WTC11 (cell line): ENCODE data around the gene HACD2. TPM values are rescaled to one million over a fixed set of nuclear protein-coding genes. Genes with fewer than 3 reads are reported as not detected.

Source experiments
- ATAC-seq: fragments of 200-7000 bp; cut with Tn5 transposase; 2 replicates; pipeline ENCODE4 v1.10.0; 2021; ENCODE audit warnings: mild to moderate bottlenecking, moderate library complexity
- CTCF ChIA-PET: fragments of 300-600 bp; sonication (Branson Sonifier 250); formaldehyde crosslinking; loops from one replicate; lab custom pipeline; 2021; ENCODE audit warnings: antibody characterized with exemption; lab: Charles Lee
- POLR2A ChIA-PET: fragments of 350-600 bp; sonication (Branson Sonifier 250); formaldehyde crosslinking; loops from one replicate; lab custom pipeline; 2021; ENCODE audit warnings: antibody characterized with exemption; lab: Charles Lee
- DNase-seq: peaks from one replicate; pipeline ENCODE4 v3.0.0; 2021; ENCODE audit warnings: low spot score
- H3K27ac Mint-ChIP-seq: 2 replicates; pipeline ENCODE4 v1.8.0; 2021; ENCODE audit warnings: mixed read lengths
- H3K27me3 Mint-ChIP-seq: 2 replicates; pipeline ENCODE4 v1.8.0; 2021; ENCODE audit warnings: low read depth, mild to moderate bottlenecking, moderate library complexity, mixed read lengths
- H3K36me3 Mint-ChIP-seq: 2 replicates; pipeline ENCODE4 v1.8.0; 2021; ENCODE audit warnings: mixed read lengths
- H3K4me1 Mint-ChIP-seq: 2 replicates; pipeline ENCODE4 v1.8.0; 2022; ENCODE audit warnings: mixed read lengths
- H3K4me3 Mint-ChIP-seq: 2 replicates; pipeline ENCODE4 v1.8.0; 2021; ENCODE audit warnings: mild to moderate bottlenecking, moderate library complexity, mixed read lengths
- H3K9me3 Mint-ChIP-seq: 2 replicates; pipeline ENCODE4 v1.8.0; 2021; ENCODE audit warnings: mixed read lengths
- AFF4 ChIP-seq: sonication (generic); formaldehyde crosslinking; IDR thresholded peaks from 2 replicates; pipeline ENCODE4 v1.8.1; 2023; ENCODE audit warnings: mild to moderate bottlenecking, missing genetic modification reagents, borderline replicate concordance
- CTCF ChIP-seq: fragments of 200-600 bp; IDR thresholded peaks from 2 replicates; pipeline ENCODE4 v1.8.0; 2022; ENCODE audit warnings: antibody characterized with exemption
- E2F1 ChIP-seq: sonication (generic); formaldehyde crosslinking; IDR thresholded peaks from 2 replicates; pipeline ENCODE4 v1.8.0; 2022; ENCODE audit warnings: mild to moderate bottlenecking, missing genetic modification reagents
- ELF4 ChIP-seq: sonication (generic); formaldehyde crosslinking; IDR thresholded peaks from 2 replicates; pipeline ENCODE4 v1.8.1; 2022; ENCODE audit warnings: low read depth, mild to moderate bottlenecking, moderate library complexity, missing genetic modification reagents
- EMX1 ChIP-seq: fragments of 250-450 bp; sonication (Bioruptor Pico); IDR thresholded peaks from 2 replicates; pipeline ENCODE4 v1.8.0; 2021; ENCODE audit warnings: mild to moderate bottlenecking
- ETV6 ChIP-seq: sonication (generic); formaldehyde crosslinking; IDR thresholded peaks from 2 replicates; pipeline ENCODE4 v1.8.1; 2022; ENCODE audit warnings: mild to moderate bottlenecking, missing genetic modification reagents
- MAX ChIP-seq: sonication (generic); formaldehyde crosslinking; IDR thresholded peaks from 2 replicates; pipeline ENCODE4 v1.8.0; 2022; ENCODE audit warnings: mild to moderate bottlenecking, missing genetic modification reagents
- NR1H2 ChIP-seq: sonication (generic); formaldehyde crosslinking; IDR thresholded peaks from 2 replicates; pipeline ENCODE4 v1.9.0; 2021; ENCODE audit warnings: mild to moderate bottlenecking, moderate library complexity, missing genetic modification reagents
- STAT6 ChIP-seq: sonication (generic); formaldehyde crosslinking; conservative IDR thresholded peaks from 2 replicates; pipeline ENCODE4 v1.8.1; 2023; ENCODE audit warnings: mild to moderate bottlenecking, low read depth, missing genetic modification reagents, moderate library complexity
- ZNF138 ChIP-seq: sonication (generic); formaldehyde crosslinking; conservative IDR thresholded peaks from 2 replicates; pipeline ENCODE4 v1.8.1; 2022; ENCODE audit warnings: mild to moderate bottlenecking, moderate library complexity, missing genetic modification reagents
- ZSCAN18 ChIP-seq: fragments of 250-450 bp; sonication (Bioruptor Pico); IDR thresholded peaks from 2 replicates; pipeline ENCODE4 v2.1.2; 2022; ENCODE audit warnings: mild to moderate bottlenecking, moderate library complexity
- total RNA-seq: library from RNA; stranded (reverse); gene quantifications from 3 replicates; pipeline ENCODE4 v1.2.3, GENCODE V29; 2021

The HACD2 gene
- total RNA-seq, 1 experiment from 2014 or later, result 26.1 TPM

- CTCF ChIA-PET, result no interaction called here
Measured at GRCh38 chr3:123568034-123568433, 16.8 kb downstream of the HACD2 start.

GRCh38 chr3:123564056-123564455 lies 20.8 kb downstream of the HACD2 start:
- CTCF ChIA-PET, result no interaction called here
- TF ChIP-seq MAX (CRISPR knock-in tag) (no peak), ZNF138 (CRISPR knock-in tag) (no peak), ZSCAN18 (no peak), NR1H2 (CRISPR knock-in tag) (no peak), STAT6 (no peak), AFF4 (CRISPR knock-in tag) (no peak), EMX1 (no peak)

More at GRCh38 chr3:123568034-123568433, 16.8 kb downstream of the HACD2 start:
- Mint-ChIP-seq H3K4me1 (peaks cover 19% of the 10 kb centered on the region), H3K4me3 (no peak overlapping the region), H3K27me3 (no peaks in the 10 kb centered on the region), H3K27ac (no peak overlapping the region), H3K36me3 (peaks cover 8% of the 10 kb centered on the region; the same call in 1 of the 2 replicates)
- DNase-seq, result no peak
- TF ChIP-seq CTCF (no peak), AFF4 (CRISPR knock-in tag) (no peak), E2F1 (CRISPR knock-in tag) (no peak), ETV6 (CRISPR knock-in tag) (no peak), ELF4 (CRISPR knock-in tag) (no peak)
- TF ChIP-seq, all 79 proteins: peak for 0
- POLR2A ChIA-PET, result no interaction called here
- no peak for ATAC-seq
- H3K9me3 Mint-ChIP-seq, result no peaks in the 10 kb centered on the region

More at GRCh38 chr3:123564056-123564455, 20.8 kb downstream of the HACD2 start:
- H3K27me3 Mint-ChIP-seq, result no peaks in the 10 kb centered on the region
- ATAC-seq (no peak), DNase-seq (no peak)
- 0 out of 2 replicates have a peak overlapping the region, but pooled peaks have one; percentile 0 for H3K27ac Mint-ChIP-seq
- peaks cover 3% of the 10 kb centered on the region for H3K4me1 Mint-ChIP-seq
- H3K4me3 Mint-ChIP-seq, result no peak overlapping the region
- POLR2A ChIA-PET, result no interaction called here
- no peaks in the 10 kb centered on the region for H3K9me3 Mint-ChIP-seq
- peaks cover 8% of the 10 kb centered on the region; the same call in 1 of the 2 replicates for H3K36me3 Mint-ChIP-seq
